ENCODE data around the gene GRIK3.
"Not testable (repeated sequence)": the region's sequence is repeated elsewhere in the genome, so short reads cannot be mapped to it uniquely, and the experiment has no call there.

GRIK3 gene

GRCh38 chr1:36784147-36784859 is 250.0 kb downstream of the GRIK3 start:
- H3K4me3 ChIP-seq (ENCODE audit: low read depth, low read length) = no peak overlapping the region

GRCh38 chr1:36783475-36783874 is 250.8 kb downstream of the GRIK3 start:
- no peak overlapping the region for H3K4me3 ChIP-seq (ENCODE audit: low read depth, low read length)
- no peak for DNase-seq (ENCODE audit: low read depth)

More at GRCh38 chr1:36784147-36784859, 250.0 kb downstream of the GRIK3 start:
- DNase-seq (ENCODE audit: low read depth) = no peak

DNA sequence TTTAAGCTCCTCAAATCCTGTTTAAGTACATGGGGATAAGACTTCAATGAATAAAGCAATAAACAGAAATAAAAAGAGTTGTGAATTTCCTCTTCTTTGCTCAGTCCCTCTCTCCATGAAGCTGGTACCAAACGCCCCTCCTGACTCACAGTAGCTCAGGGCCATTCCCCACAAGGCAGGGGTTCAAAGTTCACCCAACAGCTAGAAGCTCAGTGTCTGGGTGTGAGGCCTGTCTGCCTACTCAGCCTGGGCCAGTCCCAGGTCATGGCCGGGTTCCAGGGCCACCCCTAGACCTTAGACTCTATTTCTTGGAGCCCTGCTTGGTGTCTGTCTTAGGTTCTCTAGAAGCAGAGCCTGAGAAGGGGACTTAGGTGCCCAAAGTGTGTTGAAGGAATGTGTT is 251.5 kb downstream of the GRIK3 start:
- DNase-seq (ENCODE audit: low read depth) = no peak
- no peak overlapping the region for H3K4me3 ChIP-seq (ENCODE audit: low read depth, low read length)

DNA sequence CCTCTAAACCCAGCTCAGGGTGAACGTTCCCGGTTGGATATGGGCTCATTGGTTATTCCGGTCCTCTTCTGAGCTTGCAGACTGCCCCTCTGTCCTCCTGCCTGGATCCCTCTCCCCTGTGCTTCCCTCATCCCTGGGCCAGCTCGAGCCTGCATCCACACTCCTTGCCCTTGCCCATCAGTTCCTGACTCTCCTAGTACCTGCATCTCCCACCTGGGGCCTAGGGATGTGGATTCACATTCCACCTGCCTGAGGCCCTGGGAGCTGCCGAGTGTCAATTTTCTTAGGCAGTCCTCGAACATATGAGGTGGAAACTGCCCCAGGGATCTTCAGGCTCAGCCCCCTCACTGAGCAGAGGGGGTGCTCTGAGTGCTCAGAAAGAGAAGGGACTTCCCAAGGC is 252.2 kb downstream of the GRIK3 start:
- no peak for DNase-seq (ENCODE audit: low read depth)
- no peak overlapping the region for H3K4me3 ChIP-seq (ENCODE audit: low read depth, low read length)

- no peak overlapping the region for H3K4me3 ChIP-seq (ENCODE audit: low read depth, low read length)
- DNase-seq (ENCODE audit: low read depth) = no peak
Measured at GRCh38 chr1:36781098-36781497, 253.2 kb downstream of the GRIK3 start.

DNA sequence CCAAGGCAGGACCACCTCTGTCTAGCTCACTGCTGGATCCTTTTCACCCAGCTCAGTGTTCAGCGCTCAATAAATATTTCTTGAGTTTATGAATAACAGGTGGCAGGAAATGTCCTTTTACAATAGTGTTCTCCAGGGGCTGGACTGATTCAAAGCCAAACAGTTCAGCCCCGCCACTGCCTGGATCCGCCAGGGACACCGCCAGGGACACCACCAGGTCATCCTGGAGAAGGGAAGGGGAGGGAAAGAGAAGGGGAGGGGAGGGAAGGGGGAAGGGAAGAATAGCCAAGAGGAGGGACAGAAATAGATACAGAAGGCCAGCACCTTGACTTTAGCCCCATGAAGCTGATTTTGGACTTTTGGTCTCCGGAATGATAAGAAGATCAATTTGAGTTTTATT is 255.6 kb downstream of the GRIK3 start:
- no peak overlapping the region for H3K4me3 ChIP-seq (ENCODE audit: low read depth, low read length)
- DNase-seq (ENCODE audit: low read depth) = no peak

DNA sequence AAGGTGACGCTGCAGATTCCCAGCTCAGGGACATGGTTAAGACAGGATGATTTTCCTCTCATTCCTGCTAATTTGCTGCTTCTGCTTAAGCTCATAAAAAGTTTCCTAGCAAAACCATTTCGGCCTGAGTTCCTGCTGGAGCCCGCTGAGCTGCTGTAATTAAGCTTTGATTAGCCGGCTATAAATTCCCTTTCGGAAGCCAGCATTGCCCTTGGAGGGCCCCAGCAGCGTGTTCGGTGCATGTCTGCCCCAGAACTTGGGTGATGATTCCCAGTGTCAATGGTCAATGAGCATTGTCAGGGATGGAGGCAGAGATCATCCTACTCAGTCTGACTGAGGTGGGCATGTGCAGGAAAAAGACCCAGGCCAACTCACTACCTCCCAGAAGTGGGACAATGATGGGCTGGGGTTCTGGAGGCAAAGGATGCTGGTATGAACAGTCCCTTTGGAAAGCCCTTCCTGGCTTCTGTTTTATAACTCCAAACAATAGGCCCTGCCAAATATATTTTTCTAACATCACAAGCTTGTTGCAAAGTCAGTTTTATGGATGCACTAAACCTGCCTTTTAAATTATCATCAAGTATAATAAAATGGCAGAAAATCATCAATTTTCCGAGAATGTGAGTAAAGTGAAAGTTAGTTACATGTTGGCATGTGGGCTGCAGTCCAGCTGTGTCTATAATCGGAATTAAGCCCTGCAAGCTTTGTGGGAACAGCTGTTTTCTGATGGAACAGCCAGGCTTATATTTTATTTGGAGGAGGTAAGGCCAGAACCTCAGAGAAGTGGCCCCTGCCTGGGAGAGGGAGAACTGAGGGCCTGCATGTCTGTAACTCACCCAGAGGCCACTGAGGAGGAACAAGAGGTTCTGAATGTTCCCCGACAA is 257.1 kb downstream of the GRIK3 start:
- DNase-seq (ENCODE audit: low read depth) = no peak

DNA sequence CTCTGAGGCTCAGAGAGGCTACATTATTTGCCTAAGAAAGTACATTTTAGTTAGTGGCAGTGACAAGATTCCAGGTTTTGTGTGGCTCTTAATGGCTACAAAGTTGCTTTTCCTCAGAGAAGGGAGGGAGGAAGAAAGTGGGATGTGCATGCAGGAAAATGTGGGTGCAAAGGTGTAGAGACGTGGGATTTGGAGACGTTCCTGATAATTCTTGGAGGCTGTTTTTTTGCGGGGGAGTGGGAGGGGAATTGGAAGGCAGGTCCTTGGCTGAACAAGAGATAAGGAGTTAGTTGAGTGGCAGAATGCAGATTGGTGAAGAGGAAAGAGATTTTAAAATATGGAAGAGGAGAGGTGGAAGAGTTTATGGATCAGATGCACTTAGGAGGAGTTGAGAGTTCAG is 258.1 kb downstream of the GRIK3 start:
- H3K4me3 ChIP-seq (ENCODE audit: low read depth, low read length) = no peak overlapping the region
- DNase-seq (ENCODE audit: low read depth) = no peak

More for the DNA sequence above, 257.1 kb downstream of the GRIK3 start:
- no peak overlapping the region for H3K4me3 ChIP-seq (ENCODE audit: low read depth, low read length)

DNA sequence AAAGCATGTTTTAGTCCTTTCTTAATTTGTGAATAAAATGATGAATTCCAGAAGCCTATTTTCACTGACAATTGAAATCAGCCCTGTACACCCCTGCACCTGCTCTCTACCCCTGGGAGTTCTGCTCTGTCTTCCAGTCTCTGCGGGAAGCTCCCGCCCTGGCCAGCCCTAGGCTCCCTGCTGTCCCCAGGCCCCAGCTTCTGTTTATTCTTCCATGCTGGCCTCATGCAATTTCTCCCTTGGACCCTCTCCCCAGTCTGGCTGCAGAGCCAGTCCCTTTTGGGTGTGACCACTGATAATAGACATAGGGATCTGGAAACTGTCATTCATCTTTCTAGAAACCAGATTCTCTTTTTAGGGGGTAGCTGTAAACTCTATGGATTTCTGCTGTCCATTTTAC is 258.6 kb downstream of the GRIK3 start:
- no peak overlapping the region for H3K4me3 ChIP-seq (ENCODE audit: low read depth, low read length)
- no peak for DNase-seq (ENCODE audit: low read depth)

DNA sequence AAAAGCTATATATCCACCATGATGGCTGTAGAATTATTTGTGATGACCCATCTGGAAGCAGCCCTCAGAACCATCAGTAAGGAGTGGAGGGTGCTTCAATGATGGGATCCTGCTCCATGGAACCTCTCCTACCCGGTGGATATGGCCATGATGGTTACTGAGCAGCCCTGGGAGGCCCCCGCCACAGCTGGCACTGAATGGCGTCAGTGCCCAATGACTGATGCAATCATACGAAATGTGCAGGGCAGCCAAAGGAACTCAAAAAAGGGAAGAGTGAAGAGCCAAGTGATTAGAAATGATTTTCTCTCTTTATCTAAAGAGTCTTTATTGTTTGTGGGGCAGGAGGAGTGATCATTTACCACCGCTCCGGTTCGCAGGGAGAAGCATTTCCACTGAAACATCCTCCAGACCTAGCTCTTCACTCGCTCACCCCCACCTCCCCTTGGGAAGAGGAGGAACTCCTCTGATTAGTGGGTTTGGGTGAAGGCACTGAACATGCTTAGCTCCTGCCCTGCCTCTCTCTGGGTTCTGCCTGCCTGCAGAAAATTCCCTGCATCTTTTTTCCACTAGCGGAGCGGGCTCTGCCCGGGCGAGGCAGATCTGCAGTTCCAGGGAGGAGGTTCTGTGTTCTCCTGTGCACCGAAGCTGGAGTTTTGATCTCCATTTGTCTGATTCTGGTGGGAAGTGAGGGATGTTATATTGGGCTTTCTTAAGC is 260.3 kb downstream of the GRIK3 start:
- DNase-seq (ENCODE audit: low read depth) = no peak
- no peak overlapping the region for H3K4me3 ChIP-seq (ENCODE audit: low read depth, low read length)

- DNase-seq (ENCODE audit: low read depth) = no peak
- H3K4me3 ChIP-seq (ENCODE audit: low read depth, low read length) = no peak overlapping the region
Measured at GRCh38 chr1:36772647-36773495, 261.4 kb downstream of the GRIK3 start.

DNA sequence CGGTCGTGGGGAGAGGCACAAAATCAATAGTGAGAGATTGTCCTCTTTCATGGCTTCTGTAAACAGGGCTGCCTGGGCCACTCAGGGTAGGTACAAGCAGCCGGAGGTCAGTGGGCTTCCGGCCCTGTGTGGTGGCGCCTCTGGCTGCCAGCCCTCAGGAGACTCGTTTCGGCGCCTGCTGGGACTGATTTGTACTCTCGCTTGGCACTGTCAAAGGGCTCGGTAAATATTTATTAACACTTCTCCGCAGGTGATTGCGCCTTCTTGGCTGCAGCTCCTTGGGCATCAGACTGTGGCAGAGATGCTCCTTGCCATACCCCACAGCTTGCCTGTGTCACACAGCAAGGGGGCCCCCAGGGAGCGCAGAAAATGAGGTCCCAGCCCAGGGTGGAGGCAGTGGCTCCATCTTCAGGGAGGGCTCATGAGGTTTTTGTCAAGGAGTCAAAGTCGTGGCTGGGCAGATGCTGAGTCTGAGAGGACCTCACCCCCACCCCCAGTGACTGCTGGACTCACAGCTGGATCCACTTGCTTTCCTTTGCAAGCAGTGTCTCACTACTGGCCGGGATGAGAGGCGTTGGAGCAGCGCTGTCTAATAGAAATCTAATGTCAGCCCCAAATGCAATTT is 262.5 kb downstream of the GRIK3 start:
- H3K4me3 ChIP-seq (ENCODE audit: low read depth, low read length) = no peak overlapping the region

DNA sequence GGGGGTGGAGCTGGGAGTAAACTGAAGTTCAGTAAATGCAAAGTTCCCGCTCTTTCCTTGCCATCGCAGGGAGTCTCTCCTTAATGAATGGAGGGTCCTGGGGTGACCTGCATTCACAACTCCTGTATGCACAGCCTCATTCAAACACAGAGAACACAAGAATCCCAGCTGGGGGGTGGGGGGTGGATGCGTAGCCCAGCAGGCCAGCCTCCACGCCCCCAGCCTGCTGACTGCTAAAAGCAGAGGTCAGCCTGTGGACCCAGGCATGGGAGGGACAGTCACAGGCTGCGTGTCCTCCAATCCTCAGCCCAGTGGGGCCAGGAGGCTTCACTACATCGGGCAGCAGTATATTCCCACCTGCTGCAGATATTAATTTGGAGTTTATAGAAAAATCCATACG is 263.1 kb downstream of the GRIK3 start:
- H3K4me3 ChIP-seq (ENCODE audit: low read depth, low read length) = no peak overlapping the region
- no peak for DNase-seq (ENCODE audit: low read depth)

More for the DNA sequence above, 262.5 kb downstream of the GRIK3 start:
- no peak for DNase-seq (ENCODE audit: low read depth)

GRCh38 chr1:36769886-36770830 is 264.2 kb downstream of the GRIK3 start:
- no peak for DNase-seq (ENCODE audit: low read depth)

GRCh38 chr1:36768486-36769178 is 265.7 kb downstream of the GRIK3 start:
- no peak overlapping the region for H3K4me3 ChIP-seq (ENCODE audit: low read depth, low read length)
- DNase-seq (ENCODE audit: low read depth) = no peak

More at GRCh38 chr1:36769886-36770830, 264.2 kb downstream of the GRIK3 start:
- no peak overlapping the region for H3K4me3 ChIP-seq (ENCODE audit: low read depth, low read length)

DNA sequence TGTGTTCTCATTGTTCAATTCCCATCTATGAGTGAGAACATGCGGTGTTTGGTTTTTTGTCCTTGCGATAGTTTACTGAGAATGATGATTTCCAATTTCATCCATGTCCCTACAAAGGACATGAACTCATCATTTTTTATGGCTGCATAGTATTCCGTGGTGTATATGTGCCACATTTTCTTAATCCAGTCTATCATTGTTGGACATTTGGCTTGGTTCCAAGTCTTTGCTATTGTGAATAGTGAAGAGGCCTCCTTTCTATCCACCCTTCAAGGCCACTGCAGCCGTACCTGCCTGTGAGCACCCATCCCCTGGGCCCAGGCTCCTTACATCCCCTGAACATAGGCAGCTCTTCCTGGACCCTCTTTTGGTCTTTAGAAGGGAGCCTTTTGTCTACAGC is 266.9 kb downstream of the GRIK3 start:
- DNase-seq (ENCODE audit: low read depth) = not testable (repeated sequence)

DNA sequence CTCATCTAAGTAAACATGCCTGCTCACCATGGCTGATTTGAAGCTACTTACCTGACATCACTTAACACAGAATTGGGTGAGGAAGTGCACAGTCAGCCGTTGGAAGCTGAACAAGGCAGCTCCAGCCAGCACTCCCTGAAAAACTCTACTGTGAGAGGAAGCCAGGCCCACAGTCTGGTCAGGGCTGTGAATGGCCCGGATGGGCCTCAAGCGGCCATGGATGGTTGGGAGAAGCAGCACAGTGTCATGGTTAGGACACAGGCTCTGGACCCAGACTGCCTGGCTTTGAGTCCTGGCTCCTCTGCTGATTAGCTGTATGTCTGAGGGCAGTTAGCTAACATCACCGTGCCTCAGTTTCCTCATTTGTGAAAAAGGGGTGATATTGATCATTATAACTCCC is 267.8 kb downstream of the GRIK3 start:
- no peak overlapping the region for H3K4me3 ChIP-seq (ENCODE audit: low read depth, low read length)

More for the DNA sequence above, 266.9 kb downstream of the GRIK3 start:
- not testable (repeated sequence) for H3K4me3 ChIP-seq (ENCODE audit: low read depth, low read length)

More for the DNA sequence above, 267.8 kb downstream of the GRIK3 start:
- no peak for DNase-seq (ENCODE audit: low read depth)

Data from skeletal muscle cell (primary cell).